Muscle of back (tissue), 11 donors: Measurements from ENCODE around the gene IL20RB. TPM values are rescaled to one million over a fixed set of nuclear protein-coding genes. Genes with fewer than 3 reads are reported as not detected.
"Not testable (repeated sequence)": the region's sequence is repeated elsewhere in the genome, so short reads cannot be mapped to it uniquely, and the experiment has no call there.

Experiments
- DNase-seq, 3 donors: peaks; one replicate each; pipeline versions ENCODE4 v3.0.0 to v3.0.0-alpha.2; 2013
- polyA plus RNA-seq, 10 donors: library from polyadenylated mRNA; unstranded; fragments of 120-200 nt; gene quantifications; one replicate each; pipeline ENCODE4 v1.2.1, GENCODE V29; 2013; ENCODE audit not compliant: insufficient read length in 10 of 10

IL20RB gene
- polyA plus RNA-seq, 10 donors, result 0.56 to 1.9 (median 0.82) TPM

- no peak for DNase-seq
Measured at GRCh38 chr3:136943436-136943835, 14.3 kb upstream of the IL20RB start.

GRCh38 chr3:136946978-136947377 lies 10.8 kb upstream of the IL20RB start:
- DNase-seq, result no peak

GRCh38 chr3:136947477-136947876 lies 10.3 kb upstream of the IL20RB start:
- DNase-seq, result no peak

- DNase-seq, result no peak
Measured at GRCh38 chr3:136949146-136949545, 8.6 kb upstream of the IL20RB start.

GRCh38 chr3:136949708-136950107 lies 8.1 kb upstream of the IL20RB start:
- no peak for DNase-seq

- DNase-seq, result no peak
Measured at GRCh38 chr3:136950623-136951022, 7.2 kb upstream of the IL20RB start.

GRCh38 chr3:136952292-136952691 lies 5.5 kb upstream of the IL20RB start:
- DNase-seq, result no peak

- DNase-seq, result no peak
Measured at GRCh38 chr3:136954251-136954650, 3.5 kb upstream of the IL20RB start.

- DNase-seq, result no peak
Measured at GRCh38 chr3:136954980-136955780, 2.6 kb upstream of the IL20RB start.

- no peak for DNase-seq
Measured at GRCh38 chr3:136955813-136956212, 2.0 kb upstream of the IL20RB start.

- no peak for DNase-seq
Measured at GRCh38 chr3:136956971-136957370, 812 bp upstream of the IL20RB start.

- no peak for DNase-seq
Measured at GRCh38 chr3:136958939-136959338, 1.2 kb downstream of the IL20RB start.

- no peak for DNase-seq
Measured at GRCh38 chr3:136959599-136959998, 1.8 kb downstream of the IL20RB start.

- DNase-seq, result no peak
Measured at GRCh38 chr3:136960838-136961836, 3.4 kb downstream of the IL20RB start.

- DNase-seq, result no peak
Measured at GRCh38 chr3:136962927-136963326, 5.1 kb downstream of the IL20RB start.

GRCh38 chr3:136969539-136969938 lies 11.8 kb downstream of the IL20RB start:
- DNase-seq, result not testable (repeated sequence)

GRCh38 chr3:136973352-136973751 lies 15.6 kb downstream of the IL20RB start:
- DNase-seq, result no peak

GRCh38 chr3:136974670-136975069 lies 16.9 kb downstream of the IL20RB start:
- DNase-seq, result no peak

GRCh38 chr3:136979204-136979603 lies 21.4 kb downstream of the IL20RB start:
- no peak for DNase-seq

- DNase-seq, result no peak
Measured at GRCh38 chr3:136979684-136980083, 21.9 kb downstream of the IL20RB start.

- no peak for DNase-seq
Measured at GRCh38 chr3:136982033-136982432, 24.2 kb downstream of the IL20RB start.

GRCh38 chr3:136982520-136983138 lies 24.8 kb downstream of the IL20RB start:
- no peak for DNase-seq
